ENCODE measurements around the gene ECPAS.

- TF ChIP-seq CTCF (IDR thresholded peaks at IDR 0.05; ENCODE audit: low read depth, low read length), result no peak
- TF ChIP-seq EZH2phosphoT487 (IDR thresholded peaks at IDR 0.05; ENCODE audit: low read depth), result no peak
Measured at GRCh38 chr9:111349766-111350165, 134.4 kb downstream of the ECPAS start.

Measured in OCI-LY3 (cell line).